CD4-positive, alpha-beta T cell treated with Interleukin-10 for 1 hour (primary cell): ENCODE data around the gene SMARCD1.
"Not testable (repeated sequence)": the region's sequence is repeated elsewhere in the genome, so short reads cannot be mapped to it uniquely, and the experiment has no call there.

Experiments
- DNase-seq: peaks from one replicate; pipeline ENCODE4 v3.0.0-alpha.2; 2020

Gene SMARCD1

GRCh38 chr12:50081096-50081808 is 3.9 kb upstream of the SMARCD1 start:
- no peak for DNase-seq

DNA sequence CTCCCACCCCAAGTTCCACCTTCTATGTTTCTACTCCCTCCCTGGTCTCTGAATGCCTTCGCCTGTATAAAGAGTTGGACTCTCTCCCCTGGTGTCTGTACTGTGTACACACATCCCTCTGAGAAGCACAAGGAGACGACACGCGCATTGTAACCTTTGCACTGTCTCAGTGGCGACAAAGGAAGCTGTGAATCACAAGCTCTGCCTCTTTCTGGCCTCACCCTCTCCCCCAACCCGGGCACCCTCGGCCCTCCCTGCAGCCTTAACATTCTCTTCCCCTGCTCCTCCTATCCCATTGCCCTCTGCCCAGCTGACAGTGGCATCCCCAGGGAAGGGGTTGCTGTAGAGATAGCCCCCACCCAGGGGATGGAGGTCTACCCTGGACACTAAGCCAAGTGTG is 2.5 kb upstream of the SMARCD1 start:
- DNase-seq = no peak

GRCh38 chr12:50083301-50083700 is 1.8 kb upstream of the SMARCD1 start:
- no peak for DNase-seq

- not testable (repeated sequence) for DNase-seq
Observed at GRCh38 chr12:50084409-50084774, 750 bp upstream of the SMARCD1 start.

- no peak for DNase-seq
Observed at GRCh38 chr12:50085615-50086072, 502 bp downstream of the SMARCD1 start.

DNA sequence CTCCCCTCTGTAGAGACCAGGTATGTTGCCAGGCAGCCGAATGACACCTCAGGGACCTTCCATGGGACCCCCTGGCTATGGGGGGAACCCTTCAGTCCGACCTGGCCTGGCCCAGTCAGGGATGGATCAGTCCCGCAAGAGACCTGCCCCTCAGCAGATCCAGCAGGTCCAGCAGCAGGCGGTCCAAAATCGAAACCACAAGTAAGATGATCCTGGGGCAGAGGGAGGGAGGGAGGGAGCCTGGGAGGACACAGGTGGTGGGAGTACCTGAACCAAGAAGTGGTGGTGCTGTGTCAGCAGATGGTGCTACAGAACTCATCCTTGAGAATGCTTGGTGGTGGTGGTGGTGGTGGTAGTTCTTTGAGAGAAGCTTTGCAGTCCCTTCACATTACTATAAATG is 1.0 kb downstream of the SMARCD1 start:
- no peak for DNase-seq

- DNase-seq = no peak
Observed at GRCh38 chr12:50087151-50087550, 2.0 kb downstream of the SMARCD1 start.

DNA sequence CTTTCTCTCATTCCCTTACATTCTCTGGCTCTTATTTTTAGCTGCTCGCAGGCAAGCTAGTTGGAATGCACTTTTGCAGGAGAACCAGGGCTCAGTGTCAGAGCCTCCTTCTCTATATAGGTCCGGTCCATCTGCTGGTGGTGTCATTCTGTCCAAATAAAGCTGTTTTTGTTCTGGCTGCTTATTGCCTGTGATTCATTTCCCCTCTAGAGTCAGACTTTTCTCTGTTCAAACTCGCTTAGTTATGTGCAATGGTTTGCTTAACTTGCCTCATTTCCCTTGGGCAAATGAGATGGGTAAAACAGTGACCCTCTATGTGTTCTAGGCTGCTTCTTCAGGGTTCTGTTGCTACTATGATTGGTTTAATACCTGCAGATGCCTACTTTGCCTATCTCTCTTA is 2.9 kb downstream of the SMARCD1 start:
- no peak for DNase-seq

GRCh38 chr12:50088577-50089335 is 3.6 kb downstream of the SMARCD1 start:
- peak; percentile 75 for DNase-seq

DNA sequence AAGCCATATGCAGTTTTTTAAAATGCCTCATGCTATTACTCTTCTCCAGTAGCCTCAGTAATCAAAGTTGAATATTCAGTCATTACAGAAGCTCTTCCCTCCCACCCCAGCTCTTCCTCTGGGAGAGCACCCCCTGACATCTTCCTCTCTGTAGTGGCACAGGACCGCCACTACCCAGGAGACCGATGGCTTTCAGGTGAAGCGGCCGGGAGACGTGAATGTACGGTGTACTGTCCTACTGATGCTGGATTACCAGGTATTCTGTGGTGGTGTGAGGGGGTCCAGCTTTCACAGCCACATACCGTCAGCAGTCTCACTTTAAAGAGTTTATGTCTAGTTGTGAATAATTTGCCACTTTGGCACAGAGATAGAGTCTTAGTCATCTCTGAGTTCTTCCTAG is 4.6 kb downstream of the SMARCD1 start:
- no peak for DNase-seq

DNA sequence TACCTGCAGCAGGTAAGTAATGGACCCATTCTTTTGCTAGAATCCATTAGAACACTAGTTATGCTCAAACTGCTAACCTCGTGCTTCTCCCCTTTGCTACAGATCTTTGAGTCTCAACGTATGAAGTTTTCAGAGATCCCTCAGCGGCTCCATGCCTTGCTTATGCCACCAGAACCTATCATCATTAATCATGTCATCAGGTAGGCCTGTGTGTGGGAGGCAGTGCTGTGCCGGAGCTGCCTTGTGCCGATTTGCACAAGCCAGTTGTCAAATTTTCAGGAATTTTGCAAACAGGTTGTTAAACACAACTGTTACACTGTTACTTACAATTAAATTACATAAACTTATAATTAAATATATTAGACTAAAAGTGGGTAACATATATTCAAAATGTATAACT is 5.2 kb downstream of the SMARCD1 start:
- DNase-seq = no peak

DNA sequence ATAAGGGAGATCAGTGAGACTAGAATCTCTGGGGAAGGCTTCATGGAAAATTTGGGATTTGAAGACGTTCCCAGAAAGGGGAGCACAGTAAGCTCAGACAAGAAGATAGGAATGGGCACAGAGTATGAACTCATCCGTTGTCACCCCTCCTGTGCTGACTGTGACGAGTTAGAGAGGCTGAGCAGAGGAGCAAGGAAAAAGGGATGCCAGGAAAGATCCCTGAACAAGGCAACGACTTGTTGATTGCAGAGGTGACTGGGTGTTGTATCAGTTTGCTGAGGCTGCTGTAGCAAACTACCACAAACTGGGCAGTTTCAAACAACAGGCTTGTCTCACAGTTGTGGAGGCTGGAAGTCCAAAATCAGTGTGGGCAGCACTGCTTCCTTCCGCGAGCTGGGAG is 12.8 kb downstream of the SMARCD1 start:
- DNase-seq = no peak

- no peak for DNase-seq
Observed at GRCh38 chr12:50099302-50100008, 14.3 kb downstream of the SMARCD1 start.

GRCh38 chr12:50100561-50100960 is 15.4 kb downstream of the SMARCD1 start:
- no peak for DNase-seq

GRCh38 chr12:50101663-50102062 is 16.5 kb downstream of the SMARCD1 start:
- no peak for DNase-seq

DNA sequence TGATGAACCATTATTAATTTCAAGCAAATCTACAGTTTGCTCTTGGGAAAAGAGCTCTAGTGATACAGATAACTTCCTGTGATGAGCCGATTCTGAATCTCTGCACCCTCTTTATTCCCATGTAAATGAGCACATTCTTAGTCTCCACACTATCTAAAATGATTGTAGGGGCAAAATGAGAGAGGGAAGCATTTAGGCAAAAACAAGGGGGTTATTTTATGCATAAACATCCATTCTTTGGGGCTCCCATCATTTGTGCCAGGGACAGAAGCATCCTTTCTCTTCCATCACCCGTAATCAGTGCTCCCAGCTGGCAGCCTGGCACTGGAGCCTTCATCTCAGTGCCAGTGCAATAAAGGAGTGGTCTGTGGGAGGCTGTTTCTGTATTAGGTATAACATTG is 17.0 kb downstream of the SMARCD1 start:
- no peak for DNase-seq

DNA sequence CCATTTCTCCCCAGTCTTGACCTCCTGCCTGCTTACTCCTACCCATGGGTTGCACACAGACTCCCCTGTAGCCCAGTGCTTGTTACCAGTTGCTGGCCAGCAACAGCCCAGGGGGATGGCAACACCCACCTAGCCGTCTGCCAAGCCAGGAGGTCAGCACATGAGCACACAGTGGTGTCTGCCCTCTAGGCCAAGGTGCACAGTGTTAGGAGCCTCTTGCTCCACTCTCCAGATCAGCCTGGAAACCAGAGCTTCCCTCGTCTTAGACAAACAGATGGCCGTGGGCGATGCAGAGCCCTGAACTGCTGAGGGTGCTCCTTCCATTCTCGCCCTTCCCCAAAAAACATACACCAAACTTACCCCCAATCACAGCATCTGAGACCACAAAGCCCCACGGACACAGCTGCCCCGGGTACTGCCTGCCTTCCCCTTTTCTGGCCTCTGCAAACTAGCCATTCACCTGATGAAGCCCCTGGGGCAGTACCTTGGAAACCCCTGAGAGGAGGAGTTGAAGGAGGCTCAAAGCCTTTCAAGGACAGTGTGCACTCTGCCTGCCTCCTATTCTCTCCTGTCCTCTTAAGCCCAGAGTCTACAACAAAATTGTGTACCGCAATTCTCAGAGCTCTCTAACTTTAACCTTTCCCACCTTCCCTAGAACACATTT is 17.6 kb downstream of the SMARCD1 start:
- no peak for DNase-seq

DNA sequence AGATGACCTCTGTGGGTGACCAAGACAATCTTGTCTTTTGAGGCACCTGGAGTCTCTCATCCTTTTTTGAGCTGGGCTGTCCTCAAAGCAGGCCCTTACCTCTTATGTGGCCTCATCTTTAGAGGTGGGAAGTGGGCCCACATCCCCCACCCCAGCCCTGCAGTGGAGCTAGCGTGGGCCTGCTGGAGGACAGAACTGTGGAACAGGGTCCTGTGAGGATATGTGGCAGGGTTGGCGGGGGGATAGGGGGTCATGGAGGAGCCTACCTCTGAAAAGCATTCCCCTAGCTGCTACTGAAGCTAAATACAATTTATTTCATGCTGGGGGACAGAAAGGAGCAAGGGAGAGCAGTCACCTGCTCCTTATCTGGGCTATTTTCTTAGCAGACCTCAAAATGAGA is 18.2 kb downstream of the SMARCD1 start:
- DNase-seq = no peak

DNA sequence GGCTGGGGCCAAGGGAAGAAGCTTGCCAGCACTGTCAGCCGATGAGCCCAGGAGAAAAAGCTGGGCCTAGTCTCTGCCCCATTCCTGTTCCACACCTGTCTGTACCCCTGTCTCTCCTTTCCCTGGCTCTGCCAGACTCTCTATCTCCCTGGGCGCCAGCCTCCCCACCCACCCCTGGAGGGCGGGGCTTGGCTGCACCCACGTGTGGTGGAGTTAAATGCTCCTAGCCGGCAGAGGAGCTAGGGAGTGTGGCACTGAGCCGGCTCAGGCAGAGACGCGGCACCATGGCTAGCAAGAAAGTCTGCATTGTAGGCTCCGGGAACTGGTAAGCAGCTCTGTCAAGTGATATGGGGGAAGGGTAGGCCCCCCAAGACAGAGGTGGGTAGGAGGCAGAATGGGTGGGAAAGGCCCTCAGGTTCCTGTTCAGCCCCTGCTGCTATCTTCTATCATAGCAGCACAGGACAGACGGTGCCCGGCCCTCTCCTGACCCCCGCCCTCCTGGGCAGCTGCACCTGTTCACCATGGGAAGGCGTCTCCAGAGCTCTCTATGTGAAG is 18.7 kb downstream of the SMARCD1 start, which contains the start of gene GPD1:
TSS of gene GPD1 (plus strand) at position 242 of the 555 bp plus-strand sequence. CDS start at position 285, 43 bp downstream.
- DNase-seq = no peak

DNA sequence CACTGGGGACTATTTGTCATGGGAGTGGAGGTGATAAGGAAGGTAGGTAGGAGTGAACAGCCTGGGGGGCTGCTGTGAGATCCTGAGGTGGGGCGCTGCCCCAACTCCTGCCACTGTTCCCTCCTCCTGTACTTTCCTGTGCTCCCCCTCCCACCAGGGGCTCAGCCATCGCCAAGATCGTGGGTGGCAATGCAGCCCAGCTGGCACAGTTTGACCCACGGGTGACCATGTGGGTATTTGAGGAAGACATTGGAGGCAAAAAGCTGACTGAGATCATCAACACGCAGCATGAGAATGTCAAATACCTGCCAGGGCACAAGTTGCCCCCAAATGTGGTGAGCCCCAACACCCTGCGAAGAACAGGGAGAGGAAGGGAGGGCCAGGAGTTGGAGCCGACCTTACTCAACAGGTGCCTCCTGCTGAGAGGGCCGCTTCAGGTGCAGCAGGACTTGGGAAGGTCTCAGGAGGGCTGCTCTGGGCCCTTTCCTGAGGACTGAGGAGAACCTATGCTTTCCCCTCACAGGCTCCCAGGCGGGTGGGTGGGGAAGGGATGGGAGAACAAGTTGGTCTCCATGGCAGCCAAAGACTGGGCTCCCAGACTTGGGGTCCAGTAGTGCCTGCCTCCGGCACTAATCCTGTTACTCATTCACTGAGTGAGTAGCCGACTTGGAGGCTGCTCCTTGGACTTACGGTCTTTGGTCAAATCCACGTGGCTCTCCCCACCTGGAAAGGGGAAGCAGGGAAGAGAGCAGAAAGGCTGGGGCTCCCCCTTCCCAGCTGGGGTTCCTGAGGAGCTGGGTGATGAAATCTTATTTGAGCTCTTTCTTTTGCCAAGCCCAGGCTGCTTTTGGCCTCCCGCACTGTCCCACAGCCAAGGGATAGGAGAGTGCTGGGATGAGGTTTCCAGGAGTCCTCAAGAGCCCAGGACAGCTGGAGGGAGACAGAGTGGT is 19.6 kb downstream of the SMARCD1 start:
- DNase-seq = no peak

- DNase-seq = no peak
Observed at GRCh38 chr12:50105913-50106450, 20.8 kb downstream of the SMARCD1 start.
